Stomach smooth muscle (tissue), 2 donors: ENCODE data around the gene SEMA3F.
A peak's percentile ranks its signal among the peaks of the same experiment; 100 is the strongest.

Experiments
- H3K27ac ChIP-seq: one replicate; pipeline ENCODE4 v1.7.0; 2013; ENCODE audit warnings: mild to moderate bottlenecking, low read length, inconsistent platforms
- H3K27me3 ChIP-seq, 2 donors: one replicate each; pipeline ENCODE4 v1.7.0; 2013; ENCODE audit warnings: low read length in 2 of 2; ENCODE audit not compliant: insufficient read depth in 2 of 2, control insufficient read depth in 1 of 2
- H3K36me3 ChIP-seq, 2 donors: one replicate each; pipeline ENCODE4 v1.7.0; 2013; ENCODE audit warnings: low read length in 2 of 2; ENCODE audit not compliant: control insufficient read depth in 2 of 2, insufficient read depth in 2 of 2
- H3K4me1 ChIP-seq: one replicate; pipeline ENCODE4 v1.7.0; 2013; ENCODE audit warnings: low read length; ENCODE audit not compliant: control insufficient read depth, insufficient read depth
- H3K4me3 ChIP-seq, 2 donors: one replicate each; pipeline ENCODE4 v1.7.0; 2013; ENCODE audit warnings: low read length in 2 of 2
- H3K9ac ChIP-seq, 2 donors: one replicate each; pipeline ENCODE4 v1.7.0; 2013; ENCODE audit warnings: low read length in 2 of 2, mild to moderate bottlenecking in 1 of 2
- H3K9me3 ChIP-seq, 2 donors: one replicate each; pipeline ENCODE4 v1.7.0; 2013; ENCODE audit warnings: low read length in 2 of 2; ENCODE audit not compliant: control insufficient read depth in 2 of 2
- donor health status: healthy.
- donor health status: Pancreatic carcinoma.

The SEMA3F gene

DNA sequence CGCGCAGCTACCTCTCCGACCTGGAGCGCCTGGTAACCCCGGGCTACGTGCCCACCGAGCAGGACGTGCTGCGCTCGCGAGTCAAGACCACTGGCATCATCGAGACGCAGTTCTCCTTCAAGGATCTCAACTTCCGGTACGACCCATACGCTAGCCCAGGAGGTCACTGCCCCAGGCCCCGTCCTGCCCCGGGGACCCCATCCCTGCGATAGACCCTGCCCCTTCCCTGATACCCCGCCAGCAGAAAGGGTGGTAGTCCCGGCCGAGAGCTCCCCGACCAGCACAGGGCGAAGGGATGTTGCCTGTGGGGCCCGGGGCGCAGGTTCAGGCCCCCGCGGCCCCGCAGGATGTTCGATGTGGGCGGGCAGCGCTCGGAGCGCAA, 38.6 kb downstream of the SEMA3F start:
- H3K4me1 ChIP-seq = peaks cover 26% of the 10 kb centered on the region
- no peaks in the 10 kb centered on the region for H3K36me3 ChIP-seq
- H3K4me3 ChIP-seq = no peak overlapping the region
- no peak overlapping the region for H3K9ac ChIP-seq
- peaks cover 27 to 31% of the 10 kb centered on the region in 2 donors for H3K27me3 ChIP-seq
- no peak overlapping the region for H3K27ac ChIP-seq
- no peaks in the 10 kb centered on the region for H3K9me3 ChIP-seq

DNA sequence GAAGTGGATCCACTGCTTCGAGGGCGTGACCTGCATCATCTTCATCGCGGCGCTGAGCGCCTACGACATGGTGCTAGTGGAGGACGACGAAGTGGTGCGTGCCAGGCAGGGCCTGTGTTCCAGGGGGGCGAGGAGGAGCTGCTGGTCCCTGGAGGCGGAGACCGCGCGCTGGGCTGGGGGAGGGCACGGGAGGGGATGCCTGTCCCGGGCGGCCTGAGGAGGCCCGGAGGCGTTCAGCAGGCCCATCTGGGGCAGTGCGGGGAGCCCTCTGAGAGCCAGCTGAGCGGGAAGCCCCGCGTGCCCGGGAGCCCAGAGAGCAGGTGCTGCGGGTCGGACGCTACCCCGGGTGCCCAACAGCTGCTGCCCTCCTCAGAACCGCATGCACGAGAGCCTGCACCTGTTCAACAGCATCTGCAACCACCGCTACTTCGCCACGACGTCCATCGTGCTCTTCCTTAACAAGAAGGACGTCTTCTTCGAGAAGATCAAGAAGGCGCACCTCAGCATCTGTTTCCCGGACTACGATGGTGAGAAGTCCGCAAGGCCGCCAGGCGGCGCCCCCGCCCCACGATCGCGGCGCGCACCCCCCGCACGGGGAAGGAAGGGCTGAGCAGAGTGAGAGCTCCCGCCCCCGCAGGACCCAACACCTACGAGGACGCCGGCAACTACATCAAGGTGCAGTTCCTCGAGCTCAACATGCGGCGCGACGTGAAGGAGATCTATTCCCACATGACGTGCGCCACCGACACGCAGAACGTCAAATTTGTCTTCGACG, 39.2 kb downstream of the SEMA3F start:
- H3K4me3 ChIP-seq = peak overlapping the region; percentile 35 to 49
- no peak overlapping the region for H3K9ac ChIP-seq

DNA sequence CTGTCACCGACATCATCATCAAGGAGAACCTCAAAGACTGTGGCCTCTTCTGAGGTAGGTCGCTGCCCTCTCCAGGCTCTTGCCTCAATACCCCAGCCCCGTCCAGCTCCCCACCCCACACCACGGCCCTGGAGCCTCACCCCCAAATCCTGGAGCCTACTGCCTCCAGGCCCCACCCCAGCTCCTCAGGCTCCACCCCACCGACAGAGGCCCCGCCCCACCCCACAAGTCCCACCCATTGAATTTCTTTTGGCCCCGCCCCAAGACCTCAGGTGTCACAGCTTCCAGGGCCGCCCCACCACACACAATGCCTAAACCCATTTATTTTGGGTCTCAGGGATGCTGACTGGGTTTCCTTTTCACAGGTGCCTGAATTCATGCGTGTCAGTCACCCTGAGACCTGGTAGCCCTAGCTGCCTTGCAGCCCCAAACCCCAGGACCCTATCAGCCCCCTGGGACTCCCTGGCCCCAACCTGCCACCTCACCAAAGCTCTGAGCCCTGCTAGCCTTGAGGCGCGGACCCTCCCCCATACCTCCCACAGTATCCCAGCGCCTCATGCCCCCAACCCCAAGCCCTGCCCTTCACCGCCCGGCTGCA, 39.9 kb downstream of the SEMA3F start:
- Histone ChIP-seq H3K4me1 (peaks cover 21% of the 10 kb centered on the region), H3K27ac (no peak overlapping the region), H3K36me3 (no peaks in the 10 kb centered on the region), H3K9me3 (no peaks in the 10 kb centered on the region), H3K9ac (no peak overlapping the region), H3K27me3 (peaks cover 27 to 31% of the 10 kb centered on the region in 2 donors), H3K4me3 (peak overlapping the region; percentile 35 to 49)

More for the DNA sequence above, 39.2 kb downstream of the SEMA3F start:
- Histone ChIP-seq H3K36me3 (no peaks in the 10 kb centered on the region), H3K27ac (no peak overlapping the region), H3K4me1 (peaks cover 24% of the 10 kb centered on the region), H3K27me3 (peaks cover 27 to 31% of the 10 kb centered on the region in 2 donors), H3K9me3 (no peaks in the 10 kb centered on the region)

DNA sequence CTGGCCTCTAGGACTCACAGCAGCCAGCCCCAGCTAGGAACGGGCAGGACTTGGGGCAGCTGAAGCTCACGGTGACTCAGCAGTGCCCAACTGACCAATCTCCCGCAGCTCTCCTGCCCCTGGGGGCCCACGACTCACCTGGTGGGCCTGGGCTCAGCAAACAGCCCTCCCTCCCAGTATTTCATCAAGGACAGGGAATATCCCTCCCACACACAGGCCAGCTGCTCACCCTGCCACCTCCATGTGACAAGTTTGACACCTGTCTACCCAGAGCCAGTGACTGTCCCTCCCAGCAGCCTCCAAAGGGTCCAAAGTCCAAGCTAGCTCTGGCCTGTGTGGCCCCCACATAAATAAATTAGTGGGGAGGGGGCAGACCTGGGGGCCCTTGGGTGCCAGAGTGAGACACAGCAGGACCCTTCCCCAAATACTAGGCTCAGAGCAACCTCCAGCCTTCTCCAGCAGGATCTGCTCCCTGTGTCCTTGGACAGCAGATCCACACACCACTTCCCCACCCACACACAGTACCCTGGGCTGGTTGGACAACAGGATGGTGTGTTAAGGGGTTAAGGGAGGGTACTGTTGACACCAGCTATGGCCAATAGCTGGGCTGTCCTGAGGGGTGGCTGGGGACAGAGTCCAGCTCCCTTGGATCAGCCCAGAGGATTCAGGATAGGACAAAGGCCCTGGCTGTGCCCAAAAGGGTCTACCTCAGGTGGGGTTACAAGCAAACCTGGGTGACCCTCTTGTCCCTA, 40.6 kb downstream of the SEMA3F start:
- no peaks in the 10 kb centered on the region for H3K36me3 ChIP-seq
- no peak overlapping the region for H3K4me3 ChIP-seq
- no peaks in the 10 kb centered on the region for H3K9me3 ChIP-seq
- H3K27ac ChIP-seq = no peak overlapping the region
- H3K27me3 ChIP-seq = peaks cover 28 to 31% of the 10 kb centered on the region in 2 donors
- H3K9ac ChIP-seq = no peak overlapping the region
- peaks cover 21% of the 10 kb centered on the region for H3K4me1 ChIP-seq

DNA sequence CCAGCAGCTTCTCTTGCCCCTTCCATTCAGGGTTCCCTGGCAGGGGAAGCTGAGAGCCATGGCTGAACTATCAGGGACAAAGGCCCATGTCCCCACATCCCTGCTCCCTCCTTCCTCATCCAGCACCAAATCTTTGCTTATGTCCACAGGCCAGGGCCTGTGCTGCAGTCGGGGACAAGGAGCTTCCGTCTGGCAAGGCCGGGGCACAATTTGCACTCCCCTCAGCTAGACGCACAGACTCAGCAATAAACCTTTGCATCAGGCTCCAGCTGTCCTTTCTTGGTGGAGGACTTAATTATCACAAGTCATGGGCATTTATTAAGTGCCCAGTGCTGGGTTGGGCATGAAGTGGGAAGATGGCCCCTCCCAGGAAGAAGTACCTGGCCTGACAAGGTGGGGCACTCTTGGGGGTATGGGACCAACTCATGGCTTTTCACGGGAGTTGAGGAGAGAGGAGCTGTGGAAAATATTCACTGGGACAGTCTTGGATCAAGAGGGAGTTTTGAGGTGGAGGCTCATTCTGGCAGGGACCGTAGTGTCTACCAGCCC, 41.2 kb downstream of the SEMA3F start:
- H3K27me3 ChIP-seq = peaks cover 33 to 36% of the 10 kb centered on the region in 2 donors
- H3K4me3 ChIP-seq = no peak overlapping the region
- H3K9me3 ChIP-seq = no peaks in the 10 kb centered on the region
- no peak overlapping the region for H3K27ac ChIP-seq
- no peaks in the 10 kb centered on the region for H3K36me3 ChIP-seq
- peaks cover 21% of the 10 kb centered on the region for H3K4me1 ChIP-seq
- H3K9ac ChIP-seq = no peak overlapping the region

DNA sequence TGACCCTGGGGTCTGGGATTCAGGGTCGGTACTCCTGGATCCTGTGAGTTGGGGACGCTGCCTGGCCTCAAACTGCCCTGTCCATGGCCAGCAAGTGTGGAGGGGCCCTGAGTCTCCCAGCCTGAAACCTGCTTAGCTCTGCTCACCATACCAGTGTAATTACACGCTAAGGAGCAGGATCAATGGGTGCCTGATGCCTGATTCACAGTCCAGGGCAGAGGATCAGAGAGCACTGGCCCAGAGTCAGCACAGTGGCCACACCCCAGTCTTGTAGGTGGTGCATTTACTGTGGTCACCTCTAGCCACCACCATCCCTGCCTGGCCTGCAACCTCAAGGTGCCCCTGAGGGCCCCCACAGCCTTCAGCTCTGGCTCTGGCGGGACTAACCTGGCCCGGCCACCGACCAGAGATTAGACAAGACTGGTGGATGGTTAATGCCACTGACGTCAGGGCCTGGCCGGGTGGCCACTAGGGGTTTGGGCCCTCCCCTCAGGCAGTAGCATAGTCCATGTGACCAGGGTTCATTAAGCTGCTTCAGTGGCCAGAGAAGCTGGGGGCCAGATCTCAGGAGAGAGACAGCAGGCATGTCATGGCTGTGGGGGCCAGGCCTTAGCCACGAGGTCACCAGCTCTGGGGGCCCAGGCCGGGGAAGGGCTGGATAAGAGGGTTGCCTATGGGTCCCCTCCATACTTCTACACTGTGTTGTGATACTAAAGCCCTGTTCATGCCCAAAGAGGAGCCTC, 46.6 kb downstream of the SEMA3F start:
- Histone ChIP-seq H3K9me3 (no peaks in the 10 kb centered on the region), H3K4me3 (no peak overlapping the region), H3K27me3 (peaks cover 48 to 55% of the 10 kb centered on the region in 2 donors)

DNA sequence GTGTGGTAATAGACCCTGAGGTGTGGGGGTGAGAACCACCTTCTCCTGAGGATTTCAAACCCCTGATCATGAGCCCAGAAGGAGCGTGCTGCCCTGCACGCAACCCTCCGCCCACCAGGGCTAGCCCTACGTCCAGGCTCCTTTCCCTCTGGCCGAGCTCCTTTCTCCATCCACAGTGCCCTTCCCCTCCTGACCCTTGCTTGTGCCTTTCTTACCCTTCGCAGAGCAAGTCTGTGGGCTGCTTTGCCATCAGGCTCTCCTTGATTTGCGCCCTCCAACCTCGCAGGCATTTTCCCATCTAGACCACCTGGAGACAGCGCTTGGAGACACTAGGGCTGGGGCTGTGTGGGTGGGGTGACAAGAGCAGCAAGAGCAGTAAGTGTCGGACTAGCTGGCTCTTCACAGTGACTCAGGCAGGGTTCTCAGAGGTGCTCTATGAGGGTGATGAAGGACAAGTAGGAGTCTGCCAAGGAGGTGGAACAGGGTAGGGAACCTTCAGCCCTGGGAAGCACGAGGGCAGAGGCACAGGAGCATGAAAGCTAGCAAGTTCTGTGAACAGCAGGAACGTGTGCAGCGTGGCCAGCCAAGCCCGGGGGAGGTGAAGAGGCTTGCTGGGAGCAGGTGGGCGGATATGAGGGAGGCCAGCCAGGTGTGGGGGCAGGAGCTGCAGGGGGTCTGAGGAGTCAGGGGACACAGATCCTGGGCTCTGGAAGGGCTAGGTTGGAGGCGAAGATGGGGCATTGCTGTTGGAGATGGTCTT, 47.4 kb downstream of the SEMA3F start:
- H3K27me3 ChIP-seq = peaks cover 48 to 55% of the 10 kb centered on the region in 2 donors
- H3K36me3 ChIP-seq = no peaks in the 10 kb centered on the region
- H3K9me3 ChIP-seq = no peaks in the 10 kb centered on the region
- H3K9ac ChIP-seq = no peak overlapping the region
- H3K4me1 ChIP-seq = peaks cover 10% of the 10 kb centered on the region
- no peak overlapping the region for H3K4me3 ChIP-seq
- H3K27ac ChIP-seq = no peak overlapping the region

More for the DNA sequence above, 46.6 kb downstream of the SEMA3F start:
- Histone ChIP-seq H3K4me1 (peaks cover 10% of the 10 kb centered on the region), H3K27ac (no peak overlapping the region), H3K36me3 (no peaks in the 10 kb centered on the region), H3K9ac (no peak overlapping the region)

DNA sequence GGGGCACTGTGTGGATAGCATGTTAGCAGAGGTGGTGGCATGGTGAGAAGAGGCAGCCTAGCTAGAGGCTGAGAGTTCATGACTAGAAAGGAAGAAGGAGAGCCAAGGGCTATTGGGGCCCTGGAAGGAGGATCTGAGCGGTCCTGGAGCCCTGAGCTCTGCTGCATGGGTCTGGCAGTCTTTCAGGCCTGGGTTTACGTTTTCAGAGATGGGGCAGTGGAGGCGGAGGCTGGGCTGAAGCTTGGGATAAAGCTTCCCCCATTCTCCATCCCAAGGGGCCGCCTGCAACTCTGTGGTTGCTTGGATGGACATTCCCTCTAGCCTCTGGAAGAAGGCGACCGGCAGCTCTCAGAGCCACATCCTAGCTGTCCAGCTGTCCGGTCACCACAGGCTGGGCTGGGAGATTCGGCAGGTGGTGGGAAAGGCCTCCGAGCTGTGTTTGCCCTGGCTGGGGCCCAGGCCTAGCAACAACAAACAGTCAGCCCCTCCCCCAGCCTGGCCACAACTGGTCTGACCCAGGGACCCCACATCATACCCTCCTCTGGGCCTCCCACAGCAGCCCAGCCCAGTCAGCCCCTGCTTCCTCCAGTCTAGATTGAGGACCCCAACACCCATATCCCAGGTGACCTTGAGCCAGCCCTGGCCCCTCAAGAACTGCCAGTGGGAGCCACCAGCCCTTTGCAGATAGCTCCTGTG, 48.1 kb downstream of the SEMA3F start:
- H3K27me3 ChIP-seq = peaks cover 48 to 55% of the 10 kb centered on the region in 2 donors
- H3K36me3 ChIP-seq = no peaks in the 10 kb centered on the region
- no peak overlapping the region for H3K4me3 ChIP-seq
- no peaks in the 10 kb centered on the region for H3K9me3 ChIP-seq
- no peak overlapping the region for H3K9ac ChIP-seq
- no peak overlapping the region for H3K27ac ChIP-seq
- peaks cover 10% of the 10 kb centered on the region for H3K4me1 ChIP-seq
